Measurements from ENCODE around the gene MSMP.

The MSMP gene

GRCh38 chr9:35710818-35711500 is 43.1 kb downstream of the MSMP start:
- no peak for DNase-seq
- in situ Hi-C loops (cut with HindIII; ENCODE audit: low pct_ligation_motif_present, low pct_unique_long_range_greater_than_20kb, low sequenced_read_pairs): no loop called here

GRCh38 chr9:35708146-35708545 is 45.9 kb downstream of the MSMP start:
- DNase-seq: no peak
- in situ Hi-C loops (cut with HindIII; ENCODE audit: low pct_ligation_motif_present, low pct_unique_long_range_greater_than_20kb, low sequenced_read_pairs): no loop called here

- DNase-seq: no peak
- in situ Hi-C loops (cut with HindIII; ENCODE audit: low pct_ligation_motif_present, low pct_unique_long_range_greater_than_20kb, low sequenced_read_pairs): no loop called here
Measured at GRCh38 chr9:35706951-35707350, 47.1 kb downstream of the MSMP start.

- DNase-seq: no peak
- in situ Hi-C loops (cut with HindIII; ENCODE audit: low pct_ligation_motif_present, low pct_unique_long_range_greater_than_20kb, low sequenced_read_pairs): no loop called here
Measured at GRCh38 chr9:35705836-35706430, 48.1 kb downstream of the MSMP start.

GRCh38 chr9:35705372-35705771 is 48.7 kb downstream of the MSMP start:
- in situ Hi-C loops (cut with HindIII; ENCODE audit: low pct_ligation_motif_present, low pct_unique_long_range_greater_than_20kb, low sequenced_read_pairs): no loop called here
- no peak for DNase-seq

GRCh38 chr9:35703906-35704672 is 50.0 kb downstream of the MSMP start:
- in situ Hi-C loops (cut with HindIII; ENCODE audit: low pct_ligation_motif_present, low pct_unique_long_range_greater_than_20kb, low sequenced_read_pairs): no loop called here
- DNase-seq: no peak

Measured in ACHN (cell line).